K562 (cell line): ENCODE results near the gene AMER3. TPM values are rescaled to one million over a fixed set of nuclear protein-coding genes. Genes with fewer than 3 reads are reported as not detected.

ENCODE experiments used
- ATAC-seq: fragments of 200-7000 bp; cut with Tn5 transposase; 3 replicates; pipeline ENCODE4 v1.9.1; 2020; ENCODE audit warnings: moderate library complexity
- BruUV-seq: library from RNA; stranded (reverse); fragments of 400-500 nt; replicated peaks from 2 replicates; lab custom pipeline; 2021; lab: Mats Ljungman, UMichigan
- CTCF ChIA-PET: fragments of 300-600 bp; formaldehyde crosslinking; extraction: SDS; loops from one replicate; lab custom pipeline; 2021; ENCODE audit warnings: low intra/inter-chr PET ratio; lab: Yijun Ruan, JAX
- POLR2A ChIA-PET: fragments of 300-600, 350-650 bp; sonication (Branson Sonifier 250); formaldehyde crosslinking; extraction: SDS; loops from one replicate; lab custom pipeline; 2021; ENCODE audit warnings: antibody characterized with exemption, inconsistent platforms; lab: Yijun Ruan, JAX
- DNase-seq, 4 experiments: peaks; one replicate each; pipeline versions ENCODE4 v3.0.0 to v3.0.0-alpha.2; 2011 to 2018; ENCODE audit warnings: low spot score in 3 of 4, mixed read lengths in 3 of 4; ENCODE audit errors: extremely low read depth in 1 of 4
- FAIRE-seq: peaks from 2 replicates; lab custom pipeline; 2011; peaks lifted over from hg19 to GRCh38; lab: Jason Lieb, UNC
- H2AFZ ChIP-seq: 2 replicates; pipeline ENCODE4 v1.6.0; 2011; ENCODE audit warnings: low read depth, low read length, control low read depth, inconsistent platforms
- H3K27ac ChIP-seq: fragments of 200-600 bp; 3 replicates; pipeline ENCODE4 v1.8.0; 2011; ENCODE audit warnings: low read depth, mild to moderate bottlenecking, control low read depth, inconsistent platforms, low read length, moderate library complexity, mixed read lengths; ENCODE audit errors: extremely low read depth
- H3K27me3 ChIP-seq, 2 experiments: fragments of 300-600 bp in 1 of 2; 2 replicates in 1 of 2; 3 replicates in 1 of 2; pipeline versions ENCODE4 v1.6.0 to v1.8.0; 2011; ENCODE audit warnings: inconsistent platforms in 2 of 2, low read length in 2 of 2, mild to moderate bottlenecking in 1 of 2, mixed read lengths in 1 of 2, moderate library complexity in 1 of 2; ENCODE audit not compliant: control insufficient read depth in 2 of 2, insufficient read depth in 2 of 2
- H3K36me3 ChIP-seq: fragments of 300-600 bp; 3 replicates; pipeline ENCODE4 v1.8.0; 2011; ENCODE audit warnings: mild to moderate bottlenecking, low read length, inconsistent platforms; ENCODE audit not compliant: control insufficient read depth, insufficient read depth
- H3K4me1 ChIP-seq, 2 experiments: fragments of 200-600 bp in 1 of 2; replicated peaks in 1 of 2; 2 replicates in 1 of 2; 3 replicates in 1 of 2; pipeline versions ENCODE4 v1.5.1 to v1.8.0; 2011; ENCODE audit warnings: inconsistent platforms in 2 of 2, low read length in 2 of 2, mild to moderate bottlenecking in 1 of 2, mixed read lengths in 1 of 2, moderate library complexity in 1 of 2; ENCODE audit not compliant: control insufficient read depth in 2 of 2, insufficient read depth in 2 of 2
- H3K4me2 ChIP-seq: 2 replicates; pipeline ENCODE4 v1.6.1; 2011; ENCODE audit warnings: low read length, control low read depth, inconsistent platforms, mixed read lengths; ENCODE audit not compliant: insufficient read depth
- H3K4me3 ChIP-seq: fragments of 200-600 bp; sonication (generic), shearing (Covaris generic); 2 replicates; pipeline ENCODE4 v1.5.1; 2016; ENCODE audit warnings: control low read depth, inconsistent platforms
- H3K79me2 ChIP-seq: fragments of 200-600 bp; 3 replicates; pipeline ENCODE4 v1.8.0; 2011; ENCODE audit warnings: low read length, inconsistent platforms; ENCODE audit not compliant: control insufficient read depth, insufficient read depth
- H3K9ac ChIP-seq, 2 experiments: 2 replicates each; pipeline versions ENCODE4 v1.6.0 to v1.6.1; 2011; ENCODE audit warnings: low read depth in 2 of 2, low read length in 2 of 2, control low read depth in 1 of 2, inconsistent platforms in 1 of 2, mild to moderate bottlenecking in 1 of 2, mixed read lengths in 1 of 2; ENCODE audit not compliant: insufficient read depth in 1 of 2
- H3K9me1 ChIP-seq: one replicate; pipeline ENCODE4 v1.6.0; 2011; ENCODE audit warnings: inconsistent platforms, mild to moderate bottlenecking, low read length, moderate library complexity; ENCODE audit not compliant: control insufficient read depth, insufficient read depth
- H3K9me3 ChIP-seq: replicated peaks from 2 replicates; pipeline ENCODE4 v1.5.1; 2011; ENCODE audit warnings: low read depth, low read length, inconsistent platforms; ENCODE audit not compliant: control insufficient read depth, insufficient read depth
- H4K20me1 ChIP-seq: replicated peaks from 2 replicates; pipeline ENCODE4 v1.6.1; 2011; ENCODE audit warnings: low read length, inconsistent platforms, mixed read lengths; ENCODE audit not compliant: control insufficient read depth, insufficient read depth
- ATF1 ChIP-seq, 2 experiments: fragments of 450-650 bp in 1 of 2; IDR thresholded peaks; 2 replicates each; pipeline ENCODE4 v1.6.1; 2016; ENCODE audit warnings: missing compliant biosample characterization in 1 of 2, missing genetic modification characterization in 1 of 2
- CHD4 ChIP-seq: fragments of 200-600 bp; sonication (generic); IDR thresholded peaks from 3 replicates; pipeline ENCODE4 v1.6.1; 2012; ENCODE audit warnings: low read depth, mild to moderate bottlenecking, mixed read lengths, low read length, inconsistent platforms; ENCODE audit not compliant: insufficient read depth, insufficient replicate concordance, poor library complexity, severe bottlenecking
- DMBX1 ChIP-seq: fragments of 250-450 bp; sonication (Bioruptor Pico); IDR thresholded peaks from 2 replicates; pipeline ENCODE4 v1.8.0; 2022; ENCODE audit warnings: inconsistent platforms, mild to moderate bottlenecking, moderate library complexity, borderline replicate concordance
- HBP1 ChIP-seq: fragments of 450-650 bp; formaldehyde crosslinking; IDR thresholded peaks from 2 replicates; pipeline ENCODE4 v1.4.0; 2022; ENCODE audit warnings: missing genetic modification characterization
- MBD2 ChIP-seq: sonication (generic); IDR thresholded peaks from 2 replicates; pipeline ENCODE4 v1.6.1; 2016; ENCODE audit warnings: low read depth, borderline replicate concordance
- POLR3G ChIP-seq: IDR thresholded peaks from 2 replicates; pipeline ENCODE4 v1.6.1; 2011; ENCODE audit not compliant: insufficient read length, insufficient replicate concordance; ENCODE audit errors: extremely low read depth
- REST ChIP-seq, 2 experiments: fragments of 450-650 bp; formaldehyde crosslinking in 1 of 2; IDR thresholded peaks; 2 replicates each; pipeline versions ENCODE4 v1.4.0 to v1.6.1; 2014 to 2020; ENCODE audit warnings: mild to moderate bottlenecking in 2 of 2, borderline replicate concordance in 1 of 2, low read depth in 1 of 2
- SIN3A ChIP-seq, 2 experiments: fragments of 150-350 bp in 1 of 2; IDR thresholded peaks; 2 replicates each; pipeline ENCODE4 v1.6.1; 2011 to 2016; ENCODE audit warnings: borderline replicate concordance in 2 of 2, low read depth in 2 of 2, low read length in 2 of 2, mild to moderate bottlenecking in 2 of 2, moderate library complexity in 2 of 2; ENCODE audit not compliant: control insufficient read depth in 1 of 2
- SREBF2 ChIP-seq: sonication (generic); formaldehyde crosslinking; IDR thresholded peaks from 2 replicates; pipeline ENCODE4 v1.4.0; 2020; ENCODE audit warnings: mild to moderate bottlenecking, missing genetic modification reagents
- ZNF24 ChIP-seq: fragments of 450-650 bp; IDR thresholded peaks from 2 replicates; pipeline ENCODE4 v1.6.1; 2016
- ZNF75A ChIP-seq: fragments of 450-650 bp; formaldehyde crosslinking; IDR thresholded peaks from 2 replicates; pipeline ENCODE4 v1.4.0; 2020; ENCODE audit warnings: mild to moderate bottlenecking
- WGBS: fragments of 100-300 bp; shearing (Covaris generic); methylation state at CpG from one replicate; pipeline ENCODE4 v1.1.6; 2016; ENCODE audit warnings: low coverage, mixed read lengths; ENCODE audit not compliant: insufficient coverage; ENCODE audit errors: missing lambda C conversion rate; 5-methylcytosine and 5-hydroxymethylcytosine counted together
- in situ Hi-C: fragments of 300-500 bp; cut with MboI; formaldehyde crosslinking; loops from 4 replicates; pipeline ENCODE4 v1.15.0; 2018; ENCODE audit warnings: inconsistent platforms, mixed read lengths
- intact Hi-C: fragments of 100-400 bp; cut with micrococcal nuclease; formaldehyde crosslinking; loops from 2 replicates; pipeline ENCODE4 v1.14.2; 2022
- polyA plus RNA-seq, 8 experiments: library from polyadenylated mRNA; depleted of rRNA in 4 of 8; stranded (reverse) in 5 of 8; unstranded in 3 of 8; fragments of >200 nt; fragmentation: Nextera tagmentation in 2 of 8; fragmentation: Illumina TruSeq in 1 of 8; extraction: Ambion mirVana in 2 of 8; extraction: Trizol in 1 of 8; gene quantifications; 2 replicates each; pipeline versions ENCODE4 v1.2.1 to v1.2.3, GENCODE V29; 2011 to 2014; ENCODE audit warnings: inconsistent platforms in 1 of 8, missing spikeins in 1 of 8
- total RNA-seq, 7 experiments: library from RNA; depleted of rRNA in 6 of 7; stranded (reverse); fragments of >200 nt in 6 of 7; fragmentation: Illumina TruSeq in 2 of 7; extraction: Trizol in 2 of 7; gene quantifications; 2 replicates each; pipeline versions ENCODE4 v1.2.1 to v1.2.3, GENCODE V29; 2011 to 2021; ENCODE audit warnings: low replicate concordance in 1 of 7

The AMER3 gene
- total and polyA plus RNA-seq, 9 of the 15 experiments (the other 6 are each of a cell fraction or from before 2014, with no cell fraction given) = not detected

GRCh38 chr2:130790804-130791616 lies 35.7 kb downstream of the AMER3 start:
- in situ Hi-C loops = no loop called here
- no peak overlapping the region for H3K4me3 ChIP-seq
- FAIRE-seq (no peak), ATAC-seq (no peak), DNase-seq (no peak)
- H4K20me1 ChIP-seq = no peaks in the 10 kb centered on the region
- no peaks in the 10 kb centered on the region for H3K36me3 ChIP-seq
- H3K9ac ChIP-seq = no peak overlapping the region
- no peak overlapping the region for H3K4me2 ChIP-seq
- H3K27me3 ChIP-seq = peaks cover 9 to 26% of the 10 kb centered on the region in 2 experiments
- no peaks in the 10 kb centered on the region for H3K4me1 ChIP-seq
- H3K9me3 ChIP-seq = no peaks in the 10 kb centered on the region
- no peaks in the 10 kb centered on the region for H3K9me1 ChIP-seq
- intact Hi-C loops = no loop called here
- CTCF ChIA-PET = no interaction called here
- H3K27ac ChIP-seq = no peak overlapping the region
- no peaks in the 10 kb centered on the region for H3K79me2 ChIP-seq
- no TSS peak for BruUV-seq
- WGBS = under 1% methylated on average over 9 of the region's 9 CpGs
- no peak overlapping the region for H2AFZ ChIP-seq
- TF ChIP-seq ATF1 (CRISPR knock-in tag; IDR thresholded peaks at IDR 0.05) = no peak
- no peak for TF ChIP-seq ATF1 (tag; IDR thresholded peaks at IDR 0.05)
- TF ChIP-seq MBD2 = no peak
- no peak for TF ChIP-seq SIN3A (IDR thresholded peaks at IDR 0.05; ENCODE audit: borderline replicate concordance in 2 of 2, control insufficient read depth in 1 of 2, low read depth in 2 of 2, low read length in 2 of 2)
- no peak for TF ChIP-seq CHD4
- TF ChIP-seq DMBX1 = no peak
- TF ChIP-seq POLR3G = no peak
- no peak for TF ChIP-seq SREBF2 (CRISPR knock-in tag)
- no peak for TF ChIP-seq REST (IDR thresholded peaks at IDR 0.05; ENCODE audit: borderline replicate concordance)
- TF ChIP-seq REST (CRISPR knock-in tag; IDR thresholded peaks at IDR 0.05; ENCODE audit: low read depth) = no peak
- TF ChIP-seq HBP1 (CRISPR knock-in tag) = no peak
- TF ChIP-seq ZNF24 = no peak
- TF ChIP-seq ZNF75A (CRISPR knock-in tag) = no peak
- TF ChIP-seq, all 486 proteins: peak for 0
- POLR2A ChIA-PET = interaction anchor here (0.6 kb wide), 1 partner anchor 132 kb away, joined by 3 read pairs; no protein-coding TSS in a partner anchor
